T-helper 1 cell treated with Interleukin-12 subunit alpha and Interleukin-12 subunit beta and Interleukin-4 antibody, amounts not matched to agents 30 μg/mL and 1 μg/mL, for 36 hours (primary cell): ENCODE data around the gene GALNT9.

ENCODE experiments used
- H3K27ac Mint-ChIP-seq: one replicate; pipeline ENCODE4 v1.8.0; 2021; ENCODE audit warnings: mild to moderate bottlenecking, mixed read lengths
- H3K27me3 Mint-ChIP-seq: one replicate; pipeline ENCODE4 v1.8.0; 2021; ENCODE audit warnings: low read depth, mixed read lengths
- H3K36me3 Mint-ChIP-seq: one replicate; pipeline ENCODE4 v1.8.0; 2021; ENCODE audit warnings: low read depth, mixed read lengths
- H3K4me1 Mint-ChIP-seq: one replicate; pipeline ENCODE4 v1.8.0; 2021; ENCODE audit warnings: low read depth, mixed read lengths
- H3K4me3 Mint-ChIP-seq: one replicate; pipeline ENCODE4 v1.8.0; 2021; ENCODE audit warnings: mild to moderate bottlenecking, moderate library complexity, mixed read lengths
- H3K9me3 Mint-ChIP-seq: one replicate; pipeline ENCODE4 v1.8.0; 2021; ENCODE audit warnings: mixed read lengths

Gene GALNT9

DNA sequence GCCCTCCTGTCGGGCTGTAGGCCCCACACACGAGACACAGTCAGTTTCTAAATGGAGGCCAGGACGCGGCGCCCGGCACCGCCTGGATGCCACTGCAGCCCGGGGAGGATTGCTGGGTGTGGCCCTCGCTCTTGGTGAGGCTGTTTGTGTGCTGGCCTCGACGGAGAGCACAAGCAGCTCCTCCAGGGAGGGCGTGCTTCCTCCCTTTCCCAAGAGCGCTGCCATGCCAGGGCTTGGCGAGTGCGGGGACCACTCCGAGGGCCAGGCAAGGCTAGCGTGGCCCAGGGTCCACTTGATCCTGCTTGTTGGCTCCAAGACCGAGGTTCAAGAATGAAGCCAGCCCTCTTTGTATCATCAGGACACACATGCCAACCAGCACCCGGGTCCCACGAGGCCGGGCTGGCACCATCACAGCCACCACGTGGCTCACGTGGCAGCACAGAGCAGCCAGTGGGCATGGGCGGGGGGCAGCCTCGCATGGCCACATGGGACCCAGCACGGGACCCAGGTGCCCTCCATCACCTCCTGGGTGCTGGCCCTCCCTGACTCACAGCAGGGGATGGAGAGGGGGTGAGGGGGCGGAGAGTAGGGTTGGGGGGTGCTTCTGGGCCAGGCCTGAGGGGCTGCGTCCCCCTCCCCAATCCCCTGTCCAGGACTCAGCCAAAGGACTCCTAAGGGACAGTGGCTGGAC is 113.9 kb downstream of the GALNT9 start:
- Mint-ChIP-seq H3K27ac (no peak overlapping the region), H3K9me3 (peaks cover 4% of the 10 kb centered on the region), H3K27me3 (peaks cover 6% of the 10 kb centered on the region), H3K36me3 (no peaks in the 10 kb centered on the region), H3K4me1 (no peaks in the 10 kb centered on the region), H3K4me3 (no peak overlapping the region)

DNA sequence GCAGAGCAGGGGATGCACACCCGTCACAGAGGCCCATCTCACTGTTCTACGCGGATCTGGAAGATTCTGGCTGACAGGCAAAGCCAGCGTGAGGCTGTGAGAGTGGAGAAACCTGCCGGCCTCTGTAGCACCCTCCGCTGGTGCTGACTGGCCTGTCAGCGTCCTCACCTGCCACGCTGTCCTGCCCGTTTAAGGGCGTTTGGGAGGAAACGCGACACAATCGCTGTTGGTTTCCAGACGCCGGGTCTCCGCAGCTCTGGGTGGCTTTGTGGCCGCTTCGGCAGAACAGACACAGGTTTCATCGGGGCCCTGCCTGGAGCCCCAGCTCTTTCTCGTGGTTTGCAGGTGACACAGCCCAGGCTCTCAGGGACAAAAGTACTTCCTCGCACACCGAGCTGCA is 114.5 kb downstream of the GALNT9 start:
- Mint-ChIP-seq H3K4me3 (no peak overlapping the region), H3K36me3 (no peaks in the 10 kb centered on the region), H3K9me3 (peaks cover 4% of the 10 kb centered on the region), H3K27ac (no peak overlapping the region), H3K4me1 (no peaks in the 10 kb centered on the region), H3K27me3 (peaks cover under 1% of the 10 kb centered on the region)

DNA sequence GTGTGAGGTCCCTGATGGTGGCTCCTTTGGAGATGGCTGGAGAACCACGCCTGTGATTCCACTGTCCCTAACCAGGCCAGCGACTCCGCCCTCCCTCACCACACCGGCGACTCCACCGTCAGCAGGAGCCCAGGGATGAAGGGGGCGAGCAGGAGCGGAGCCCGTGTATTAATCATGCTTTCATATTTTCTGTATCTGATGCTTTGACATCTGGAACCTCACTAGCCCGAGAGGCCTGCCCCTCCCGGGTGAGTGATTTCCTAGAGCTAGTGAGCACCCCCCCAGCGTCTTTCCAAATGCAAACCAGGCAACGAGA is 115.3 kb downstream of the GALNT9 start:
- H3K27me3 Mint-ChIP-seq = no peaks in the 10 kb centered on the region
- H3K27ac Mint-ChIP-seq = no peak overlapping the region
- H3K9me3 Mint-ChIP-seq = peaks cover 4% of the 10 kb centered on the region
- H3K4me1 Mint-ChIP-seq = no peaks in the 10 kb centered on the region
- no peak overlapping the region for H3K4me3 Mint-ChIP-seq
- no peaks in the 10 kb centered on the region for H3K36me3 Mint-ChIP-seq

DNA sequence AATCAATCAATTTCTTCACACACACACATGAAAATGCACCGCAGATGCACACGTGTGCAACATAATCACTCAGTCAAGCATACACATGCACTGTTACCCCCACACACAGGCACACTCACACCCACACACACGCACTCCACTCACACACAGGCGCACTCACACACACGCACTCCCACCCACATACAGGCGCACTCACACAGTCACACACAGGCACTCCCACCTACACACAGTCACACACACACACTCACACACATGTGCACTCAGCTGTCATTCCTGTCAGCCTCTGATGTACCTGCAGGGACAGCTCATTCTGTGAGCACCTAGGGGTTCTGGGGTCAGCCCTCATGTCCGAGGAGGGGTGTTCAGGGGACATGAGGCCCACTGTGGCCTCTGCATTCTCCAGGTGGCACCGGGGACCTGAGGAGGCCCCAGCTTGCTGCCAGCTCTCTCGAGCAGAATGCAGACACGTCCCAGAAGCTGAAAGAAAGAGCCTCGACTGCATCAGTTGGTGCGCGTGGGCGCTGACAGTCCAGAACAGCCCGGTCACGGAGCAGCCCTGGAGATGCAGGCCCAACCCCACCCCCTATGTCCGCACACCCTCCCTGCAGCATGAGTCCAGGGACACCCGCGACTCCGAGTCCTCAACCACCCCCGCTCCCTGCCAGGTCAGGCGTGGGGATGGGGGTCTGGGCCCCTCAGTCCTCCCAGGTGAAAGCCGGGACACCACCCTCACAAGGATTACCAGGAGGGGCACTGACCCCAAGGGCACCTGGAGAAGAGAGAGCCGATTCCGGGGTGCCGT is 115.8 kb downstream of the GALNT9 start:
- Mint-ChIP-seq H3K27ac (no peak overlapping the region), H3K27me3 (no peaks in the 10 kb centered on the region), H3K4me1 (no peaks in the 10 kb centered on the region), H3K36me3 (no peaks in the 10 kb centered on the region), H3K4me3 (no peak overlapping the region), H3K9me3 (peaks cover 4% of the 10 kb centered on the region)

DNA sequence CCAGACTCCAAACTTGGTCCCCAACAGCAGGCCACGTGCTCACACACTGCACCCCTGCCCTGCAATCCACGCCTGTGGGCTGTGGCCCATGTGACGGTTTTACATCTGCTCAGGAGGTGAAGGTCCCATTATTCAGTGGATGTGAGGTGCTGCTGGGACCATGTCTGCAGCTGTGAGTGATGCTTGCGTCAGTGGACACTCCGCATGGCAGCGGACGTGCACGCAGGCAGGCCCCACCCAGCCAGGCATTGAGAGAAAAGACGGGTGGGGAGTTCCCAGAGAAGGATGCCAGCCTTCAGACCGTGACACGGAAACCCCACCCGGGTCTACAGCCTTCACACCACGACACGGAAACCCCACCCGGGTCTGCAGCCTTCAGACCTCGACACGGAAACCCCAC is 117.6 kb downstream of the GALNT9 start:
- Mint-ChIP-seq H3K27me3 (no peaks in the 10 kb centered on the region), H3K4me3 (no peak overlapping the region)

DNA sequence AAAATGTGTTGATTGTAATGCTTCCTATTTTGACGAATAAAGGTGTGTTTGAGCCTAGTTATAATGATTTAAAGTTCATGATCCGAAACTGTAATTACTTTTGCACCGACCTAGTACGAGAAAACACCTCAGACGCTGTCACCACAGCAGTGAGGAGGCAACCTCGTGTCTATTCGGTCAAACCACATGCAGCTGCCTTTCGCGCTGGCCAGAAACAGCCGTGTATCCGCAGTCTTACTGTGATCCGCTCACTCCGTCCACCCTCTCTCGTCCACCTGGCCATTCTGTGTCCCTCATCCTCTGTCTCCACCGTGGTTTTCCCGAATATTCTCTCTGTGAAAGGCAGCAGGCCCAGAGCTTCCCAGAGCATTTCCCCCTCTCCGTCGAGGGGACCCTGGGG is 118.1 kb downstream of the GALNT9 start:
- peaks cover 4% of the 10 kb centered on the region for H3K9me3 Mint-ChIP-seq
- no peak overlapping the region for H3K27ac Mint-ChIP-seq
- no peaks in the 10 kb centered on the region for H3K4me1 Mint-ChIP-seq
- no peaks in the 10 kb centered on the region for H3K36me3 Mint-ChIP-seq
- H3K4me3 Mint-ChIP-seq = no peak overlapping the region
- no peaks in the 10 kb centered on the region for H3K27me3 Mint-ChIP-seq

More for the DNA sequence above, 117.6 kb downstream of the GALNT9 start:
- H3K9me3 Mint-ChIP-seq = peaks cover 4% of the 10 kb centered on the region
- H3K36me3 Mint-ChIP-seq = no peaks in the 10 kb centered on the region
- H3K4me1 Mint-ChIP-seq = no peaks in the 10 kb centered on the region
- H3K27ac Mint-ChIP-seq = no peak overlapping the region

DNA sequence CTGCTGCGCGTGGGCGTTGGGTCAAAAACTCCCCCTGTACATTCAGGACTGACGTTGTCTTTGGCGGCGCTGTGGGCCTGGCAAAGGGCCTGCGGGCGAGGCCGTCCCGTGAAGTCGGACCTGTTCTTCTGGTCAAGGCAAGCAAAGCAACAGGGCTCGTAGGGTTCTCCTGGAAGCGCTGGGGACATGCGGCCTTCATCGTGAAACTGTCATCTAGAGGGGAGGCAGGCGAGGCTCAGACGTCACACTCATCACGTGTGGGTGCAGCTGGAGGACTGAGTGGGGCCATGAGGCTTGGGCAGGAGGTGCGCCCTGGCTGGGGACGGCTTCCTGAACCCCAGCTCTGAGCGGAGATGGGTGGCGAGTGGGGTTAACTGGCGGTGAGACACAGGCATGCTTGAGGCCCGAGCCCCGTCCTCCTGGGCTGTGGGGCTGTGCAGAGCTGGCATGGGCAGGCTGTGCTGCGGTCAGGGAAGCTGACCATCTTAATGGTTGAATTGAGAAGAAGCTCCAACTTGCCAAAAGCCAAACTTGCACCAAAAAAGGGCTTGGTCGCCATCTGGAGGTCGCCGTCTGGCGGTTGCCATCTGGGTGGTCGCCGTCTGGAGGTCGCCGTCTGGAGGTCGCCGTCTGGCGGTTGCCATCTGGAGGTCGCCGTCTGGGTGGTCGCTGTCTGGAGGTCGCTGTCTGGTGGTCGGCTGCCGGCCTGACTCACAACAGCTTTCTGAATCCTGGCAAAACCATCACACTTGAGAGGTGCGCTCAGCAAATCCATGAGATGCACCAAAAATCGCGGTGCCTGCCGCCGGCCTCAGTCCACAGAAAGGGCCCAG is 119.0 kb downstream of the GALNT9 start:
- H3K36me3 Mint-ChIP-seq = no peaks in the 10 kb centered on the region
- H3K4me1 Mint-ChIP-seq = no peaks in the 10 kb centered on the region
- no peak overlapping the region for H3K4me3 Mint-ChIP-seq
- no peak overlapping the region for H3K27ac Mint-ChIP-seq
- peaks cover 4% of the 10 kb centered on the region for H3K9me3 Mint-ChIP-seq
- peaks cover 1% of the 10 kb centered on the region for H3K27me3 Mint-ChIP-seq

DNA sequence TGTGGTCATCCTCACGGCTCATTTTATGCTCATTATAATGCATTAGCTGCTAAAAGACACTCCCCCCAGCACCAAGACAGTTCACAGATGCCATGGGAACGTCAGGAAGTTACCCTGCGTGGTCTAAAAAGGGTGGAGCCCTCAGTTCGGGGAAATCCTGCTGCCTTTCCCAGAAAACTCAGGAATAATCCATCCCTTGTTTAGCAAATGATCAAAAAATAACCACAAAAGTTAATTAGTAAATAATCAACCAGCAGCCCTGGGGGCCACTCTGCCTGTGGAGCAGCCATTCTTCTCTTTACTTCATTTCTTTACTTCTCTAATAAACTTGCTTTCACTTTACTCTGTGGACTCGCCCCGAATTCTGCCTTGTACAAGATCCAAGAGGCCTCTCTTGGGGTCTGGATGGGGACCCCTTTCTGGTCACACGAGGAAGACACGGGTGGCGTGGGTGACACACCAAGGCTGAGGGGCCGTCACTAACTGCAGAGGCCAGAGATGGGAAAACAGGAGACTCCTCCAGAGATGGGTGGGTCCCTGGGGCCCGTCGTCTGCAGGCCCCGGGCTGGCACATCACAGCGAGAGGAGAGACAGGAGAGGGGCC is 119.7 kb downstream of the GALNT9 start:
- no peaks in the 10 kb centered on the region for H3K36me3 Mint-ChIP-seq
- H3K4me3 Mint-ChIP-seq = no peak overlapping the region
- peaks cover 9% of the 10 kb centered on the region for H3K27me3 Mint-ChIP-seq
- no peaks in the 10 kb centered on the region for H3K4me1 Mint-ChIP-seq
- no peak overlapping the region for H3K27ac Mint-ChIP-seq
- H3K9me3 Mint-ChIP-seq = peaks cover 4% of the 10 kb centered on the region

DNA sequence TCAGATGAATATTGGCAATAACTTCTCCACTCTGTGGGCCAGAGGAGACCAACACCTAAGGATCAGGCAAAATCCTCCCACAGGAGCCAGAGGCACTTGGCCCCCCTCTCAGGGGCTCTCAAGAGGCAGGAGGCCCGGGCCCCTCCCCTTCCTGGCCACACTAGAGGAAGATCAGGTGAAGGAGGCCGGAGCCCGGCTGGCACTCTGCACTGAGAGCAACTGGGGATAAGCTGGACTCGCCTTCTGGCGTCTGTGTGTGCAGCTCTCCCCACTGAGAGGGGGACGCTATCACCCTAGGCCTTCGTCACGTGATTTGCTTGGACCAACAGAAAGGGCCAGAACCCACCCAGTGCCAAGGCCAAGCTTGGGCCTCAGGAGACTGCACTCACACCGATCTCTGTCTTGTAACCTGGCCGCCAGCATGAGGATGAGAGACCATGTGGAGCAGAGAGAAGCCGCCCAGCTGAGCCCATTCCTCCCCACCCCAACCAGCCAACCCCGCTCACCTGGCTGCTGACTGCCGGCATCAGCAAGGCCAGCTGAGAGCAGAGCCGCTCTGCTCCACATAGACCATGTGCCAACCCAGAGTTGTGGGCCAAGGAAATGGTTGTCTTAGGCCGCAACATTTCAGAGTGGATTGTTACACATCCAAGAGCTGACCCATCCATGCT is 121.1 kb downstream of the GALNT9 start:
- Mint-ChIP-seq H3K27me3 (peaks cover 18% of the 10 kb centered on the region), H3K27ac (no peak overlapping the region), H3K4me1 (no peaks in the 10 kb centered on the region), H3K36me3 (no peaks in the 10 kb centered on the region), H3K9me3 (peaks cover 1% of the 10 kb centered on the region), H3K4me3 (no peak overlapping the region)

DNA sequence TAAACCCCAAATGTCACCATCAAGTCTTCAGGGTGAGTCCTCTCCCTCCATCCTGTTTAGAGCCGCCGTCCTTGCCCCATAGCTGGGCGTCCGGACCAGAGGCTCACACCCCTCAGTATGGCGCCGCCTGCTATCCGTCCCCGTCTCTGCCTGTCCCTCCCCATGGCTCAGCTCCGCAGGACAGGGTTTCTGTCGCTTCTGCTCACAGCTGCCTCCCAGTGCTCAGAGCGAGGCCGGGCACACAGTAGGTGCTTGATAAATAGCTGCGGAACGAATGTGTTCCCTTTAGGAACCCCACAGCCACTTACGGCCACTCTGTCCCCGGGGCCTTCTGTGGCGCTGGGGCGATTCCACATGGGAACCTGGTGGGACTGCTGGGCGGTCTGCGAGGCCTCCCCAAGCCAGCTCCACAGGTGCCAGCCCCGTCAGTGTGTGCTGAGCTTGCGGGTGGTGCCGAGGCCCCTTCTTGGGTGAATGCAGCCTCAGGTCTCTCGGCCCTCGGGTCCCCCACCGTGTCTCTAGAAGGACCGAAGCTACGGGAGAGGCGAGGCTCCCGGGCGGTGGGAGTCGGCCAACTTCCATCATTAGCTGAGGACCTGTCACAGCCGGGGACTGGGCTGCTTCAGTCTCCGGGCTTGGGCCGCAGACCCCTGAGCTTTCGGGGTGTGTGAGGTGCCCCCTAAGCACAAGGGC is 122.2 kb downstream of the GALNT9 start:
- no peak overlapping the region for H3K27ac Mint-ChIP-seq
- H3K36me3 Mint-ChIP-seq = no peaks in the 10 kb centered on the region
- no peaks in the 10 kb centered on the region for H3K9me3 Mint-ChIP-seq
- no peak overlapping the region for H3K4me3 Mint-ChIP-seq
- no peaks in the 10 kb centered on the region for H3K4me1 Mint-ChIP-seq
- H3K27me3 Mint-ChIP-seq = peaks cover 18% of the 10 kb centered on the region

DNA sequence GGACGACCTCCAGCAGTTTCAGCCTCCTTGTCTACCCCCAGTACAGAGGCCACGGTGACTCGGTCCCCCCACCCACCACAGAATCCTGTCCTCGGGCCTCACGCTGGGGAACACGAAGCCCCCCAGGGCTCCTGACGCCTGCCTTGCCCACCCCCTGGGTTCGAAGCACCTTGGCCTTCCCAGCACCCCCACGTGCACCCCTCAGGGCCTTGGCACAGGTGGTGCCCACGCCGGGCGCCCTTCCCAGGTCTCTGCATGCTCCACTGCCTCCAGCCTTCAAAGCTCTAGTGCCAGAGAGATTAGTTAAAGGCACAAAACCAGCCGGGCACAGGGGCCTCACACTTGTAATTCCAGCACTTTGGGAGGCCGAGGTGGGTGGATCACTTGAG is 123.3 kb downstream of the GALNT9 start:
- no peaks in the 10 kb centered on the region for H3K9me3 Mint-ChIP-seq
- H3K27ac Mint-ChIP-seq = no peak overlapping the region
- no peaks in the 10 kb centered on the region for H3K4me1 Mint-ChIP-seq
- H3K36me3 Mint-ChIP-seq = no peaks in the 10 kb centered on the region
- H3K4me3 Mint-ChIP-seq = no peak overlapping the region
- H3K27me3 Mint-ChIP-seq = peaks cover 18% of the 10 kb centered on the region

DNA sequence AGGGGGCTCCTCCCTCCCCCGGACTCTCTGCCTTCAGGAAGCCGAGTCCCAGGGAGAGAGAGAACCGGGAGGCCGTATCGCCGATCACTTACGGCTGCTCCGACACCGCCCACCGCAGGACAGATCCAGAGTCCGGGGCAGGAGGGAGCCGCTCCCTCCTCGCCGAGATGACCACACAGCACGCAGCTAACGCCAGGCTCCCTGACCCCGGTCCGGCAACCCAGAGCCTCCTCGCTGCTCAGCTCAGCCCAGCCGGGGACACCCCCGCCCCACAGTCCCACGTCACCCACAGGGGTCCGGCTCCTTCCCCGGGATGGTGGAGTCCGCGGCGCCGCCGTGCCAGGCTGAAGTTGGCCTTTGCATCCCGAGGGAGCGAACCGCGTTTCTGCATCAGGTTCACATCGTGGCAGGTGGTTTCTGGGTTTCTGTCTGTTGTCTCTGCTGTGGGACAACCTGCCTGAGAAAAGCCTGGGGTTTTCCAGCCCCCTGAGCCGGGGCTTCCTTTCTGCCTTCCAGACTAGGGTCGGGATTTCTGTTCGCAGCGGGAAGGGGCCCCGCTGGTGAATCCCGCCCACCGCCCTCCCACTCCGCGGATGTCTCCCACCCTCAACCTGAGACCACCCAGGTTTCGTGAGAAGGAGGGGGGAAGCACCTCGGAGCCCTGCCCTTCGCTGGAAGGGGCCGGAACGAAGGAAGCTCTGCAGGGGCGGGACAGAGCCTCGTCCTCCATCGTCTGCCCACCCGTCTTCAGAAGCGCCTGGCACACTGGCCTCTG is 123.9 kb downstream of the GALNT9 start:
- no peaks in the 10 kb centered on the region for H3K4me1 Mint-ChIP-seq
- H3K27ac Mint-ChIP-seq = no peak overlapping the region
- H3K9me3 Mint-ChIP-seq = no peaks in the 10 kb centered on the region
- no peak overlapping the region for H3K4me3 Mint-ChIP-seq
- no peaks in the 10 kb centered on the region for H3K36me3 Mint-ChIP-seq
- H3K27me3 Mint-ChIP-seq = peaks cover 18% of the 10 kb centered on the region

DNA sequence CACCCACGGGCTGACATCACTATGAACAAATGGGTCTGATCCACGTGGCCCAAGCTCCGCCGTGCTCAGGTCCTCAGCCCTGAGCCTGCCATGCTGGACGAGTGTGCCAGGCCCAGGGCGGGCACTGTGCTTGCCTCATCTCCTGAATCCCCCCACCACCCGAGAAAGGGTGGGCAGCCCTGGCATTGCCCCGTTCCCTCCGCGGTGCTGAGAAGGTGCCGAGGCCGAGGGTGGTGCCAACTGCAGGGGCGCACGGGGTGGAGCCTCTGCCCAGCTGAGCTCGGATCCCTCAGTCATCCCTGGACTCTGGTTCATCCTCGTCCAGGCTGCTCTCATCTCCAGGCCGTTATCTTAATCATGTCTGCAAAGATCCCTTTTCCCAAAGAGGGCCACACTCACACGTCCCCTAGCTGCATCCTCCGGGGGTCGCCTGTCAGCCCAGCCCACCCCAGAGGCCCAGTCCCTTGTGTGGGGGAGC is 124.6 kb downstream of the GALNT9 start:
- Mint-ChIP-seq H3K27ac (no peak overlapping the region), H3K36me3 (no peaks in the 10 kb centered on the region), H3K27me3 (peaks cover 18% of the 10 kb centered on the region), H3K4me1 (no peaks in the 10 kb centered on the region), H3K9me3 (no peaks in the 10 kb centered on the region), H3K4me3 (no peak overlapping the region)
